Stimulated activated CD4-positive, alpha-beta T cell treated with anti-CD3 and anti-CD28 coated beads, Interleukin-15, amount 100 ng/mL, for 24 hours (primary cell): Measurements from ENCODE around the gene CLDN16.

Source experiments
- DNase-seq: peaks from one replicate; pipeline ENCODE4 v3.0.0-alpha.2; 2020

Gene CLDN16

DNA sequence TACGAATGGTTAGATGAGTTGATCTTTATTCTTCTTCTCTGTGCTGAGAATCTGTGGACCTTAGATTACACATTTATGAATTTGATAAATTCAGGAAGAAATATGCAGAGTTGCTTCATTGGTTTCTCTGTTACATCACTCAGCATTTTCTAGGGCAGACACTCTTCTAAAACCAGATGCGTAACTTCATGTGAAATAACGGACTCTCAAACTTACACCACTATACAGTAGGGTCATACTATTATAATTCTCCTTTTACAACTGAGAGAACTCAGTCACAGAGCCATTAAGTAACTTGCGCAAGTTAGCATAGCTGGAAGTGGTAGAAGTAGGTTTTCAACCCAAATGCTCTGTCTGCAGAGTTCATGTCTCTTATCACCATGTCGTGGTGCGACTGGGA, 56.0 kb downstream of the CLDN16 start:
- no peak for DNase-seq

DNA sequence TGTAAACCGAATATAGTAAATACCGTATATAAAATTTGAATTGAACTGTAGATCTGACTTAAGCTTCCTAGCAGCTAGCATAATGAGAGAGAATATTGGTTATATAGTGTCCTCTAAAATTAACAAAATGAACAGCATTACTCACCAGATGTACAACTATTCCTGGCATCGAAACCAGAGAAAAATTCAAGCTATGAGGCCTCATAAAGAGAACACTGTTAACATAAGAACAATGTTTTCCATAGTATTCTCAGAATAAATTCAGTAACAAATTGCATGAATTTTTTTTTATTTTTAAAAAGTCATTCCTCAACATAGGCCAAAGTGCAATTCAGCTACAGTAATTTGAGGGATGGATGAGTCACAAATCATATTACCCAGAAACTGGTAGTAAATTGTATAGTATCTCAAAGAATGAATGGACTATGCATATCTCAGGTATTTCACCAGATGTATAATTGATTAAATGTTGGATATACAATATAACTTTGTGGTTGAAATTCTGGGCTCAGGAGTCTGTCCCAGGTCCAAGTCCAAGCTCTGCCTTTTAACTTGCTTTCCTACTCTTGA, 56.7 kb downstream of the CLDN16 start:
- no peak for DNase-seq

DNA sequence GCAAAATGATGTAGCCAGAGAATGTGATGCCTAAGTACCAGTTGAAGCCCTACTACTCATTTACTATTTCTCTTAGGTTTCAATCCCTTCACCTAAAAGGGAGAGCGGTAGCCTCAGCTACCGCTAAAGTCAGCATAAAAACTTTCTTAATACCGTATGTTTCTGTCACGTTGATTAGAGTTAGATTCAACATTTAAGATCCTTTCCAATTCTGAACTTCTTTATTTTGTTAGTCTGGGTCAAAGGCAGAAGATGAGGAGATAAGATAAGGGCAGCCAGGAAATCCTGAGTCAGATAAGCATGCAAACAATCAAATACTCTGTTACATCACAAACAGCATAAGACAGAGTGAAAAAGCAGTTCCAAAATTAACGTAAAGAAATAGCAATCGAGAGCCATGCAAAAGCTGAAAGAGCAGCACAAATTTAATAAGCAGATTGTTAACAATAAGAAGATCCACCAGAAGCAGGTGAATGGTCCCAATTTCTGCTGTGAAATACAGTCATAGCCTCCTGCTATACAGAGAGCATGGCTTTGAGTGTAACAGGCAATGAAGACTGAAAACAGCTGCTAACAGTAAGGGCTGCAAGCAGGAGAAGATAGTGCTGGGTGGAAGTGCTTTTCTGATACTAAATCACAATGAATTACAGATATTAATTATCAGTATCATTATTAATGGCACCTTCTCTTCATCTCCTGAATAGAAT, 58.8 kb downstream of the CLDN16 start:
- DNase-seq, result no peak

DNA sequence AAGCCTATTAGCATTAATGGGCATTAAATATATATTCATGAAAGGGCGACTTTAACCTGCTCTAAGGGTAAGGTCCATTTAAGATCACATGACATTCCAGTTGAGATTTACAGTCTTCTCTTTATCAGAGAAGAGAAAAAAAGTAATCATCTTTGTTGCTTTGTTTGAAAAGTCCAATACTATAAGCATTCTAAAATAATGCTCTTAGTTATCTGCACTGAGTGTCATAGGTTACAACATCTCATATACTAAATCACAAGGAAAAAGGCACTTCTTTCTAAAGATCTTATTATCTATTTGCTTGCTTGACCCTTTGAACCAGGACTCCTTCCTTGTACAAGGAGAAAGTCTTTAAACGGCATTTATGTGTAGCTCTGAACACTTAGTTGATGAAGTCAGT, 60.3 kb downstream of the CLDN16 start:
- no peak for DNase-seq

DNA sequence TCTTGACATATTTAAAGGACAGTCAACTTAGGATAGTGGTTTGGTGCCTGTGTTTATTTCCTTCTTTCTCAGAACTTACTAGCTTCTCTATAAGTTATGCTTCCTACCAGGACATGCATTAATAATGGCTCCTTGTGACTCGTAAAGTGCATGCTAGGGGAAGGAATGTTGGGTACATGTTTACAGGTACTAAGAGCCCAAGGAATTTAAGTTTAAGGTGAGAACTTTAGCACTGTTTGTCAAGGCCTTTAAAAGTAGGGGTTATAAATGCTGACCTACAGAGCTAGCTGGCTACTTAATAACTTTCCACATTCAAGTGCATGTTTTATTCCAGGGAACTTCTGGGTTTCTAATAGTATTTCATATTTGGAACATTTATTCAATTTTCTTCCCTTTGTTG, 61.8 kb downstream of the CLDN16 start, which contains the start of gene TMEM207:
TSS of gene TMEM207 (minus strand) at position 101 of the 400 bp plus-strand sequence. CDS start at position 9, 92 bp downstream.
- DNase-seq, result no peak

DNA sequence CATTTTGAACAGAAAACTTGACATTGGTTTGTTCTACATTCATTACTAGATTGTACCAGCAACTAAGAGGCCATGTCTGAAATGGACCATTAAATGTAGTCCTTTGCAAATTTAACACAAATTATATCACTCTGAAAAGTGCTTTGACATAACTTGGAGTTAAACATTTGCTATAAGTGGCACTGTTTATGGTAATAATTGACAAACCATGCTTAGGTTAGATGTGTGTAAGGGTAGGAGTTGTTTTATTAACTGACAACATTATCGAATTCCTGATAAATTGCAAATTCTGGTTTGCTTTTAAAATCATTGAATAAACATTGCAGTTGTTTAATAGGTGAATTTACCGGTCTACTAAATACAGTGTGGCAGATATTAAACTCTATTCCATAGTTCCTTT, 67.9 kb downstream of the CLDN16 start:
- no peak for DNase-seq

DNA sequence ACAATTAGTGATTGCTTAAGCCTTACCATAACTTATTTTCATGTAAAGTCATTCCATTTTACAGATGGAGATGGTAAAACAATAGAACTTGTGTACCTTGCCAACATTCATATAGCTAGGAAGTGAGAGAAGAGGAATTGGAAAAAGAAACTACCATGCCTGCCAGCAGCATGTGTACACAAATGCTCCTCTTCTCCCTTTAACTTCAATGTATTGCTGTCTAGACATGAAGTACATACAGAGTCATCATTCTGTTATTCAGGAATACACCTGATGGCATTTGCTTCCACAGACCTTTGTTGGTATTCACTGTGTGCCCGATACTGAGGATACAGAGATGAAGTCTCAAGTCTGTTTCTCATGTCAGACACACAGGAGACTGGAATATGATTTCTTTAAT, 68.8 kb downstream of the CLDN16 start:
- no peak for DNase-seq

DNA sequence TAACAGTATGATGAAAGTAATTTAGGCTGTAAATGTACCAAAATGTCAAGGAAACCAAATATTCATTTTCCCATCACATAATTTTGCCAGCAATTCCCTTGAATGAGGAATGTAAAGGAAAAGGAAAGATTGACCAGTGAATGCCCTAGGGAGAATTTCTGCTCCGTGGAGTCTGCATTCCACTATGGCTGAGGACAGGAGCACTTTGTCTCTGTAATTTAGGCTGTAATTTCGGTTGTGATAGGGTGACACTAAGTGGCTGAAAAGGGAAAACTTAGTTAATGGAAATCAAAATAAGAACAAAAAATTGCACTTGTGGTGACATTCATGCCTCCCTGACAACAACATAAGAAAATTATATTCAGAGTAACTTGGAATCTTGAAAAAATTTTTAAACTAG, 70.1 kb downstream of the CLDN16 start:
- DNase-seq, result no peak
